HUDEP-2 (cell line): Measurements from ENCODE around the gene GAS2L2.
A peak's percentile ranks its signal among the peaks of the same experiment; 100 is the strongest.
"Not testable (repeated sequence)": the region's sequence is repeated elsewhere in the genome, so short reads cannot be mapped to it uniquely, and the experiment has no call there.

Experiments
- DNase-seq, 76 experiments: peaks; one replicate each; lab custom pipeline; 2025; ENCODE audit not compliant: unreplicated experiment in 76 of 76; lab: John Stamatoyannopoulos, UW

The GAS2L2 gene

DNA sequence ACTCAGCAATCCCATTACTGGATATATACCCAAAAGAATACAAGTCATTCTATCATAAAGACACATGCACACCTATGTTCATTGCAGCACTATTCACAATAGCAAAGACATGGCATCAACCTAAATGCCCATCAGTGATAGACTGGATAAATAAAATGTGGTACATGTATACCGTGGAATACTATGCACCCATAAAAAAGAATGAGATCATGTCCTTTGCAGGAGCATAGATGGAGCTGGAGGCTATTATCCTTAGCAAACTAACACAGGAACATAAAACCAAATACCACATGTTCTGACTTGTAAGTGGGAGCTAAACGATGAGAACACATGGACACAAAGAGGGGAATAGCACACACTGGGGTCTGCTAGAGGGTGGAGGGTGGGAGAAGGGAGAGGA, 49.7 kb downstream of the GAS2L2 start:
- not testable (repeated sequence) for DNase-seq

DNA sequence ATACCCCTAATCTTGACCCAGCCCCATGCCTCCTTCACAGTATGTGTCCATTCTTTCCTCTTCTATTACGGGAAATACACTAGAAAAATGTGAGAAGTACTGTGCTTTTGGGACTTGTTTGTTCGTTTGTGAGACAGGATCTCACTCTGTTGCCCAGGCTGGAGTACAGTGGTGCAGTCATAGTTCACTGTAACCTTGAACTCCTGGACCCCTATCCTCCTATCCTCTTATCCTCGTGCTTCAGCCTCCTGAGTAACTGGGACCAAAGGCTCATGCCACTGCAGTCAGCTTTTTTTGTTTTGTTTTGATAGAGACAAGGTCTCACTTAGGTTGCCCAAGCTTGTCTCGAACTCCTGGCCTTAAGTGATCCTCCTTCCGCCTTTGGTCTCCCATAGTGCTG, 51.5 kb downstream of the GAS2L2 start:
- DNase-seq, result no peak

DNA sequence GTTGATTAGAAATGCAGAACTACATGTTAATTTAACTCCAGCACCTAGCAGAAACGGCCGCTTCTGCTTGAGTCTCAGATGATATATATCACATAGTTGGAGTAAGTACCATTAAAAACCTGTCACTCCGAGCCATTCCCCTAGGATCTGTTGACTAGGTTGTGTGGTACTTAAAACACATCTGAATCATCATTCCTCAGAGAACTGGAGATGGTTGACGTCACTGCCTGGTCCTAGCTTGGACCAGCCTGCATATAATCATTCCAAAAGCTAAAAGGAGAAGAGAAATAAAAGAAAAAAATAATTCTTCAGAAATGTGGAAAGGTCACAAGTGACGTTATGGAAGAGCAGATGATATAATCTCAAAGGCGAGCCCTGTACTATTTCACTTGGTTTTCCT, 52.9 kb downstream of the GAS2L2 start:
- no peak for DNase-seq

DNA sequence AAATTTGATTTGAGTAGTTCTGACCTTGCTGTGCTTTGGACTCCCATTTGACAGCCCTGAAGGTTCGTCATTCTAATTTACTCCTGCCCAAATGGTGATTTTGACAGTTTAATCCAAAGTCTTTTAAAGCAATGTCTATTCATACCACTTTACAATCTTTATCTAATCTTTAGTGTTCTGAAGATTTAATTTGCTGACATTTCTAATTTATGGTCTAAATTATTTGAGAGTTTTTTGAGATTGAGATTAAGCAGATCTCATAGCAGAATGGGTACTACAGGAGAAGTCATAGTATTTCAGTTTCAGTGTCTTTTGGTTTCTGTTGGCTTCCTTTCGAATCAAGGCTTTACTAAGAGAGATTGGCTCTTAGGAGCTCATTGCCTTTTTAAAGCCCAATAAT, 54.2 kb downstream of the GAS2L2 start:
- DNase-seq, result no peak

DNA sequence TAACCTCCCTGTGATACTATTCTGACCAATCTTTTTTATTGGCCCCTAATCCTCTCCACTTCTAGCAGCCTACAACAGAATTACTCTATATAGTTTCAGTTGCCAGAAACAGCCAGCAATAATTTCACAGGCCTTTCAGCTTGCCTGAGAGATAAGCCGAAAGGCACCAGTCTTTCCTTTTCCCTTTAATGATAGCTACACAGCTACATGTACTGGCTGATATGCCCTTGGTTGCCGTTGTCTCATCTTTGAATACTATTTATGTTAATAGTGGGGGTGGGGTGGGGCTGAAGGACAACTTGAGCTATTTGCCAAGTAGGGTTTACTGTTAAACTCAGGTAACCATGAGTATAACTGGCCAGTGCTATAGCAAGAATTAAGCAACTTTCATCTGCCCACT, 57.4 kb downstream of the GAS2L2 start:
- DNase-seq, result peak in 1 of 76 experiments; percentile 1

DNA sequence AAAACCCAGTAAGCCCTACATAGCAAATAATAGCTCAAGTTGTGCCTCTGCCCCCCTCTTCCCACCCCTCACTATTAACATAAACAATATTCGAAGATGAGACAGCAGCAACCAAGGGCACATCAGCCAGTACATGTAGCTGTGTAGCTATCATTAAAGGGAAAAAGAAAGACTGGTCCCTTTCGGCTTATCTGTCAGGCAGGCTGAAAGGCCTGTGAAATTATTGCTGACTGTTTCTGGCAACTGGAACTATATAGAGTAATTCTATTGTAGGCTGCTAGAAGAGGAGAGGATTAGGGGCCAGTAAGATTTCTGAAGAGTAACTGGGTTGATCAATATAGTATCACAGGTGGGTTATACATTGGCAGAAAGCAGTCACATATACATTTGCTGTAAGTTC, 58.1 kb downstream of the GAS2L2 start:
- DNase-seq, result no peak
